Astrocyte of the spinal cord (primary cell): ENCODE measurements around the gene MBD3.

Source experiments
- DNase-seq: peaks from one replicate; pipeline ENCODE4 v3.0.0; 2011; ENCODE audit warnings: low read depth, low spot score
- H3K4me3 ChIP-seq: 2 replicates; pipeline ENCODE4 v1.5.1; 2011; ENCODE audit warnings: low read depth, mild to moderate bottlenecking, low read length, moderate library complexity
- CTCF ChIP-seq: IDR thresholded peaks from 2 replicates; pipeline ENCODE4 v1.5.1; 2012; ENCODE audit warnings: low read depth, mild to moderate bottlenecking, low read length, inconsistent platforms
- in situ Hi-C: cut with HindIII; loops from 2 replicates; pipeline ENCODE4 v1.10.0; 2017; ENCODE audit warnings: low sequenced_read_pairs

MBD3 gene

GRCh38 chr19:1524972-1525325 is 67.7 kb downstream of the MBD3 start:
- TF ChIP-seq CTCF: no peak
- in situ Hi-C loops: no loop called here
- DNase-seq: no peak
- H3K4me3 ChIP-seq: no peak overlapping the region

DNA sequence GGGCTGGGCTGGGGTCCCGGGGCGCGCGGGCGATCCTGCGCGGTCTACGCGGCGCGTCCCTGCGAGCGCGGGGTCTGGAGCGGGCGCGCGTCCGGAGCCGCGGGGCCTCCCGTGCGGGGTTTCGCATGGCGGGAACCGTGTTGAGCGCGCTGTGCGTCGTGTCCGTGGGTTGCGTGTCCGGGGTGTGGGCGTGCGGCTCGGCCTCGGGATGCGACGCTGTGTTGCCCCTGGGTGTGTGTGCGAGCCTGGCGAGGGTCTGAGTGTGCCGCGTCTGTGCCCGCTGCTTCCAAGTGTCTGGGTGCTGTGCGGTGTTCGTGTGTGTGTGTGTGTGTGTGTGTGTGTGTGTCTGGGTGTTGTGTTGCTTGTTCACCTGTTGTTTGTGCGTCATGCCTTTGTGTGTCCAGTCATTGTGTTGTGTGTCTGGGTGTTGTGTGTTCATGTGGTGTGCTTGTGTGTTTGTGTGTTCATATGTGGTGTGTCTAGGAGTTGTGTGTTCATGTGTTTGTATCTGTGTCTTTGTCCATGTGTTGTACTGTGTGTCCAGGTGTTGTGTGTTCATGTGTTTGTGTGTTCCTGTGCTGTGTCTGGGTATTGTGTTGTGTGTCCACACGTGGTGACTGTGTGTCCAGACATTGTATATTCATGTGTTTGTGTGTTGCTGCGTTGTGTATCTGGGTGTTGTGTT is 68.2 kb downstream of the MBD3 start:
- TF ChIP-seq CTCF: no peak
- in situ Hi-C loops: no loop called here
- H3K4me3 ChIP-seq: no peak overlapping the region
- DNase-seq: no peak
